ENCODE data around the gene PKNOX1.
"Not testable (repeated sequence)": the region's sequence is repeated elsewhere in the genome, so short reads cannot be mapped to it uniquely, and the experiment has no call there.

PKNOX1 gene

DNA sequence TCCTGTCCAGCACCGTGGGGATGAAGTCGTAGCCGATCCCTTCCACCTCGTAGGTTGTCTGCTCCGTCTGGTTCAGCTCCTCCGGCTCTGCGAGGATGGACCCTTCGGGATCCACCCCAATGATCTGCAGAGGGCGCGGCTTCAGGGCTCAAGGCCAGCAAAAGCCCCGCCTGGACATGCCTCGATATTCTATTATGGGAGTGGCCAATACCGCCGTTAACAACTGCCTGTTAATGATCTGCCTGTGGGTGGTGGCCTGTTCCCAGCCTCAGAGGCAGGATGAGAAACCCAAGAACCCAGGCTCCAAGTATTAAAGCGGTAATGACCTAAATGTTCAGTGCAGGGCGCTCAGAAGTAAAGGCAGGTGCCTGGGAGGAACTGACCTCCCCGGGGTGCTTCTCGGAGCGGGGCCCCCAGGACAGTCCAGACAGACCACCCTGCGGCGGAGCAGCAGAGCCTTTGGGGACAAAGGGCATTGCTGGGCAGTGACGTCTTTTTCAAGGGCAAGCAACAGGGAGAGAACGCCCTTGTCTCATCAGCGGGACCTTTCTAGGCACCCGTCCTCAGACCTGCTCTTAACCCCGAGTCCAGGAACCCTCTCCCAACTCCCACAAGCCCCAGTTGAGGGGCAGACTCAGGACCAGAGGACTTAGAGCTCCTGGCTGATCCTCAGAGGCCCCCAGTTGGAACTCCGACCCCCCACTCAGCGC is 88.7 kb downstream of the PKNOX1 start:
- not testable (repeated sequence) for DNase-seq (ENCODE audit: low read depth)

DNA sequence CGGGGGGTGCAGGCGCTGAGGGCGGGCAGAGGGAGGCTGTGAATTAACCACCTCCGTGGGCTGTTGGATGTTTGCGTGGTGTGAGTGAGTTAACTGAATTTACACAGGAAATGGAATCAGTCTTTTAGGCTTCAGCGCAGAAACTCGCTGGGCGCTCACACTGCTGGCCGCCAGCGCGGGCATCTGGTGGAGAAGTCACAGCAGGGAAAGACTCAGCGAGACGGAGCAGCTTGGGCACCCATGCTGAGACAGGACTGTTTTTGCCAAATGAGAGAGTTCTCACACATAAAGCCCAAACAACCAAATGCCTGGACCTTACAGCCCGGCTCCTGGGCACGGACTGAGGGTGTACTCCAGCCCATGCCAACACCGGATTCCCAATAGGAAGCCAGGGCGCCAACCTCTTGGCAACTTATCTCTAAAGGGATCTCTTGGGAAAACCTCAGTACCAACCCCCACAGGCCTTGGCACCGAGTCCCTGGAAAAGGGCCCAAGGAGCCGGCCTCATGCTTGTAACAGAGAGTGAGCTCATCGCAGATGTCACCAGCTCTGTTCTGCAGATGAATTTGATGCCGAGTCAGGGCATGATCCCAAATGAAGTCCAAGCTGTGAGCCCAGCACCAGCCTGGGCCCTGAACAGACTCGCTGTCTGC is 90.0 kb downstream of the PKNOX1 start:
- not testable (repeated sequence) for DNase-seq (ENCODE audit: low read depth)

DNA sequence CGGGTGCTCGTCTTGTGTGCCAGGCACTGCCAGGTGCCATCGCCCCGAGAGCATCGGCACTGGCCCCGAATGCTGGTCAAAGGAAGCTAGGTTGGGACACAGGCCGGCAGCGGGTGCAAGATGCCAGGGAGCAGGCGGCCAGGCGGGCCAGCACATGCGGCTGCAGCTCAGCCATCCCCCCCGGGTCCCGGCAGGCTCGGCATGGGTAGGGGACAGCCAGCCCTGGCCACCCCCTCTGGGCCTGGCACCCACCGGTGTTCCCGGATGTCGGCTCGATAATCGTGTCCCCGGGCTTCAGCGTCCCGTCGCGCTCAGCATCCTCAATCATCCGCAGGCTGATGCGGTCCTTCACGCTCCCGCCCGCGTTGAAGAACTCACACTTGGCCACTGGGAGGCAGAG is 91.6 kb downstream of the PKNOX1 start:
- DNase-seq (ENCODE audit: low read depth) = not testable (repeated sequence)

DNA sequence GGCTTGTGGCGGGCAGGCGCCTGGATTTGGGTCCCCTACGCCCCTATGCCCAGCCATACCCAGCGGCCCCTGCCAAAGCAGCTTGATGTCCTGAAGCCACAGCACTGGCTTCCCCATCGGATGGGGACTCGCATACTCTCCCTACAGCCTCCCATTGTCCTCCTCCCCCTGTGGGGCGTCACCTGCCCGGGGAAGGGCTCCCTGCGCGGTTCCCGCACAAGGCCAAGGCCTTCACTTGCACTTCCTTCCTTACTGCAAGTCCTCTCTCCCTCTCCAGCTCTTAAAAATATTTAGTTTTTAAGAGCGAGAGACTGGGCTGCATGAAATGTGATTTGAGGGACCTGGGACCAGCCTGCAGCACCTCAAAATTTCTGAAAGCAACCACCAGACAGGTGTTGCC is 92.3 kb downstream of the PKNOX1 start:
- not testable (repeated sequence) for DNase-seq (ENCODE audit: low read depth)

DNA sequence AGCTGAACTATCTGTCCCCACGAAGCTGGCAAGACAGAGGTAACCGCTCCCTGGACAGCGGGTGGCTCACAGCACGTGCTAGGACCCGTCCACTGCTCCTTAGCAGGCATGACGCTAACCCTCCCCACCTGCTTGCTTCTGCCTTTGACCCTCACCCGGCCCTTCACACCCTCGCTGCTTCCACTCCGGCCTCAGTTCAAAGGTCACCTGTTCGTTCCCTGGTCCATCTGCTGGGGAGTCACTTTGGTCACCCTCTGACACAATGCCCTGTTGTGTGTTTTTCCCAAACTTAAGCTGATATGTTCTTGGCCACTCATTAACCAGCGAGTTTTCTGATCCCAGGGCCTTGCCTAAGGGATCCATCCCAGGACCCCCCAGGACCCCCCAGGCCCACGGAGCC is 93.7 kb downstream of the PKNOX1 start:
- DNase-seq (ENCODE audit: low read depth) = not testable (repeated sequence)

DNA sequence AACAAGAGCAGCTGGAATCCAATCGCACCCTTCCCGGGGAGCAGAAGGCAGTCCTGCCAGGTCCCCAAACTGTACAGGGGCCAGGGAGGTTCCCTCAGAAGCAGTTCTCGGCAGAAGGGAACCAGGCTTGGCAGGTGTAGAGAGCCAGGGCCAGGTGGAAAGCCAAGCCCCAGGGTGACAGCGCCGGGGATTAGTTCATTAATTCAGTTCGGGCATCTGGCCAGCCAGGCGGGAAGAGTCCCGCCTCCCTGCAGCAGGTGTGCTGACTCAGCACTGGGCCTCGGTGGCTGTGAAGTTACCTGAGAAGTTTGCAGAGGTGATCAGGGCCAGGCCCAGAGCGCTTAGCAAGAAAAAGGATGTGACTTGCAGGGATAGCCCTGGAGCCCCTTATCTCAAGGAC is 95.3 kb downstream of the PKNOX1 start:
- not testable (repeated sequence) for DNase-seq (ENCODE audit: low read depth)

DNA sequence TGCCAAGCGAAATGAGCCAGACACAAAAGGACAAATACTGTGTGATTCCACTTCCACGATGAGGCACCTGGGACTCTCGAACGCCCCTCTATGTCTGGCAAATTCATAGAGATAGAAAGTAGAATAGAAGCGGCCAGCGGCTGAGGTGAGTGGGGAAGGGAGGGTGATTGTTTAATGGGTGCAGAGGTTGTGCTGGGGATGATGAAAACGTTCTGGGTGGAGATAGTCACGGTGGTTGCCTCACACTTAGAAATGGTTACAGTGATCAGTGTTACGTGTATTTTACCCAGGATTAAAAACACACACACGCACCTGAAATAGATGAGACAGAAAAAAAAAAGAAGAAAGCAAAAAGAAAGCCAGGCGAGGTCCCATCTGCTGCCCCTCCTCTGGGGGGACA is 98.4 kb downstream of the PKNOX1 start:
- DNase-seq (ENCODE audit: low read depth) = not testable (repeated sequence)

DNA sequence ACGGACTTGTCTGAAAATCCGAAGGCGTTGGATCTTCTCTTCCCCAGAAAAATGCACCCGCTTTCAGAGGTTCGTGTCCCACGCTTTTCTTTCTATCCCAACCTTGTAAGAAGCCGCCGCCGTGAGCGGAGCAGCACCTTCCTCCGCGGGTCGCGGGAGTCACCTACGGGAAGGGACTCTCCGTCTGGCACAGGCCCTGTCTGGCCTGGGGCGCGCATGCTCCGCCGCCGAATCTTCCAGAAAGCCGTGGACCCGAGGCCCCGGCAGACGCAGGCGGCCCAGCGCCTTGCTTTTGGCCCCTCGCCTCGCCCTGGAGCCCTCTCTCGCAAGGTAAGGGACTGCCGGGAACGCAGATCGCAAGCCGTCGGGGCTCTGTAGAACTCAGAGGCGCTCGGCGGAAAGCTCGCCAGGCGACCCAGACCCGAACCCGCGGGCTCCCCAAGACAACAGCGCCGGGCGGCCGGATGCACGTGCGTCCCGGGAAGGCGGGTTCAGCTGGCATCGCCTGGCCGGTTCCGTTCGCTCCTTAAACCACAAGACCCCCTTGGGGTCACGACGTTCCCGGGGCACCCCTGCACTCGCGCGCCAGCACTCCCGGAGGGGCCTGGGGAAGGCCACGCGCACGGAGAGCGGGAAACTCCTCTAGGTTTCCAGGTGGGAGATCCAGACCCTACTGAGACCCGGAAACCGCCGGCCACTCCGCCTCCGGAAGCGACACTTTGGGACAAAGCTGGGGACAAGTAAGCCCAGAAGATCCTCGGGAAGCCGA is 100.2 kb downstream of the PKNOX1 start:
- not testable (repeated sequence) for DNase-seq (ENCODE audit: low read depth)

DNA sequence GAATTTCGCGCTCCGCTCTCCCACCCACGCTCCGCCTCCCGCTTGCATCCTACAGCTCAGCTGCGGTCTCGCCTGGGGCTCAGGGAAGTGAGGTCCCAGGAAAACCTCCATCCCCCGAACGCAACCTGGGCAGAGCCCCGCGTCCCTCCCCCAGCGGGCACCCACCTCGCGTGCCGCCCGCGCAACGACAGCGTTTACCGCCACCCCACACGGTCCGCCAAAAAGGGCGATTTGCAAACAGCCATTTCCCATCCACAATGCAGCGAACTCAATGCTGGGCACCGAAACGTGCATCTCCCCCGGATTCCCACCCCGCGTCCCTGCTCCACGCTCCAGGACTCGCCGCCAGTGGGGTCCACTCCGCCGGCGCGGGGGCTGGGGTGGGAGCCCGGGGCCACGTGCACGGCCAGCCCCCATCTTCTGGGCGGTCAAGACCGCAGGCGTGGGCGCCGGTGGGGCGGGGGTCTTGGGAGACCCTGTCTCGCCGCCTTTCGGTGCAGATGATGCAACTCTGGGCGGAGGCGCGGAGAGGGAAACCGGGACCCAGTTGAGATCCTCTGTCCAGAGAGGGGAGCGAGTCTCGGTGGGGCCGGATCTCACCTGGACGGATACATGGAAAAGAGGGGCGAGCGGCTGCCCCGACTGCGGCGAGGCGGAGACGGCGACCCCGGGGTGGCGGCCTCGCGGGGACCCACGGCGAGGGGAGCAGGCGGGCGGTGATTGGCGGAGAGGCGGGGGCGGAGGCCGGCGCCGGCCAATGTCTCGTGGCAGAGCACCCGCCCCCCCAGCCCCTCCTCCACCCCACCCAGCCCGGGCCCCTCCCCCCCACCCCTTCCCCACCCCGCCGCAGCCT is 101.0 kb downstream of the PKNOX1 start, which contains the start of gene CBS:
TSS of gene CBS (minus strand) at position 666 of the 853 bp plus-strand sequence. CDS start 3,642 bp downstream, outside the sequence.
- DNase-seq (ENCODE audit: low read depth) = not testable (repeated sequence)

DNA sequence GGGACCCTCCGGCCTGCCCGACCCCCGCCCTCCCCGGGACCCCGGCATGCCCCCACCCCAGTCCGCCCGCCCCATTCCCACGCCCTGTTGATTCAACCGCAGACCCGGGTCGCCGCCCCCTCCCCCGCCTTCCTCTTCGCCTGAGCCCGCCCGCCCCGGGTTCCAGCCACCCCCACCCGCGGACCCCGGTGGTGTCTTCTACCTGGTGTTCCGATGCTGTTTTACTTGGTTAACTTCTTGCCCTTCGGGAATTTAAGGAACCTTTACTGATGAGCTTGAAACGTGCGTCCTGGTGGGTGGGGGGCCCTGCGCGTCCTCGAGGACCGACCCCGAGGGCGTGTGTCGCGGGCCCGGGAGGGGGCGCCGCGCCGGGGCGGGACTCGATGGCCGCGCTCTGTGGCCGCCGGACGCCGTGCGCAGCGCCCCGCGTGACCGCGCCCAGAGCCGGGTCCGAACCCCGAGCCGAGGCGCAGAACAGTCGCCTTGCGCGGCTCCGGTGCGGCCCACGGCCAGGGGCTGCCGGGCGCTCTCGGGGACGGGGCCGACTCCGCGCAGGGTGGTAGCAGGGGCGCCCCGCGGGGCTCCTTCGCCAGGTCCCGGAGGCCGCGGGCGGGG is 101.8 kb downstream of the PKNOX1 start:
- DNase-seq (ENCODE audit: low read depth) = not testable (repeated sequence)

DNA sequence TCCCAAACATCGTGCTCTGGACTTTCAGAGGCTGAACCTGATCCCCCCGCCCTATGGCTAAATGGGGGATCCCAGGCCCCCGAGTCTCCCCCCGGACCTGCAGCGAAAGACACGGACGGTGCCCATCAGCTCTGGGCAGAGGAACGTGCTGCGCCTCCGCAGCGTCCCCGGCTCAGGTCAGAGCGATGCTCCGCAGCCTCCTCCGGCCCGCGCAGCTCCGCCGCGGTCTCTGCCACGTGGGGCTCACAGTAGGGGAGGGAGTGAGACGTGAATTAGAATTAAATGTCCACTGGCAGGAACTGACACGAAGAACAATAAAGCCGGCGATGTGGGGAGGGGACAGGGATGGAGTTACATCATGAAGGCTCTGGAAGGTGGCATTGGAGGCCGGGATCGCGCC is 102.3 kb downstream of the PKNOX1 start:
- DNase-seq (ENCODE audit: low read depth) = not testable (repeated sequence)

DNA sequence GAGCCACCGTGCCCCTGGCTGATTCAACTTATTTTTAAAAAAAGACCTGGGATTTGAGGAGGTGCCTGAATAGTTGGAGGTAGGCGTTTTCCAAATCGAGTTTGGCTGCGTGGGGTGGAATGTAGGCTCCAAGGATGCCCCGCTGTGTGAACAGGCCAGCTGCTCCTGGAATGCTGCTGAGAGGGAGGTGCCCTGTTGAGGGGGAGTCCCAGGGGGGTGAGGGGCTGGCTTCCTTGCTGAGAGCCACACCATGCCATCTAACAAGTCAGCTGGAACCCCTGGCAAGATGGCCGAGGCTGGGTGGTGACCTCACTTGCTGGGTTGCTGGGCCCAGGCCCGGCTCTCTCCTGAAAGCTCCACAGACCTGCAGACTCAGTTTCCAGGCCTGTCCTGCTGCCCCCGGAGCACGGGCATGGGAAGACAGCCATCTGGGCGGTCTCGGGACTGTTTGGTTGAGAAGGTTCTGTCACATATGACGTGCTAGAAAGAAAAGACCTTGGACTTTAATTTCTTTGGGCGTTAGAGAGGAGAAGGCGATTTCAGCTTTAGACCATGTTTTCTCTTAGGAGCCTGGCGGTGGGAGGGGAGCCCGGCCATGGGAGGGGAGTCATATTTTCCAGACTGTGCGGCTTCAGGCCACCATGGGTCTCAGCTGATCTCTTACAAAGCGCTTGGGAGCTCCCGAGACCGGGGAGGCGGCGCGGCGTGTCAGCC is 108.4 kb downstream of the PKNOX1 start:
- DNase-seq (ENCODE audit: low read depth) = not testable (repeated sequence)

Data from activated T-helper 1 cell treated with Interleukin-2 at 50 U/mL for 16 hours (primary cell).